Sciatic nerve (tissue), 2 donors: ENCODE results near the gene SLC4A9. TPM values are rescaled to one million over a fixed set of nuclear protein-coding genes. Genes with fewer than 3 reads are reported as not detected.
A peak's percentile ranks its signal among the peaks of the same experiment; 100 is the strongest.
"Not testable (repeated sequence)": the region's sequence is repeated elsewhere in the genome, so short reads cannot be mapped to it uniquely, and the experiment has no call there.

Source experiments
- ATAC-seq: fragments of 200-7000 bp; cut with Tn5 transposase; one replicate; pipeline ENCODE4 v1.9.1; 2020; ENCODE audit warnings: mild to moderate bottlenecking, moderate library complexity
- DNase-seq: peaks from one replicate; pipeline ENCODE4 v3.0.0-alpha.2; 2020; ENCODE audit warnings: low spot score
- intact Hi-C: fragments of 100-400 bp; cut with DNase I; formaldehyde crosslinking; loops from one replicate; pipeline ENCODE4 v1.14.2; 2022
- total RNA-seq: library from RNA; stranded (reverse); fragmentation: NEBNext Ultra II Directional; extraction: Animal tissue kit (Norgen Biotek cat#: 25700); gene quantifications from one replicate; pipeline ENCODE4 v1.2.1, GENCODE V29; 2021
- donor health status: DM: no; HTN: no; CAD: no.
- donor health status: DM: no; HTN: no; CAD: no.

Gene SLC4A9
- total RNA-seq, 1 donor from 2014 or later = 0.18 TPM

- intact Hi-C loops = no loop called here
- ATAC-seq (no peak), DNase-seq (no peak)
These were observed 22.1 kb upstream of the SLC4A9 start for GRCh38 chr5:140337880-140338279.

- intact Hi-C loops = no loop called here
- ATAC-seq = no peak
- no peak for DNase-seq
These were observed 21.7 kb upstream of the SLC4A9 start for GRCh38 chr5:140338336-140338735.

GRCh38 chr5:140338908-140339307 lies 21.1 kb upstream of the SLC4A9 start:
- intact Hi-C loops = no loop called here
- DNase-seq (no peak), ATAC-seq (no peak)

GRCh38 chr5:140339636-140340035 lies 20.4 kb upstream of the SLC4A9 start:
- no peak for ATAC-seq
- intact Hi-C loops = no loop called here
- DNase-seq = no peak

- ATAC-seq = no peak
- no peak for DNase-seq
- intact Hi-C loops = no loop called here
These were observed 19.3 kb upstream of the SLC4A9 start for GRCh38 chr5:140340605-140341121.

GRCh38 chr5:140341591-140341990 lies 18.4 kb upstream of the SLC4A9 start:
- ATAC-seq = peak; percentile 55
- peak; percentile 74 for DNase-seq
- intact Hi-C loops = no loop called here

GRCh38 chr5:140342287-140342686 lies 17.7 kb upstream of the SLC4A9 start:
- ATAC-seq (peak; percentile 28), DNase-seq (no peak)
- intact Hi-C loops = no loop called here

GRCh38 chr5:140342896-140343295 lies 17.1 kb upstream of the SLC4A9 start:
- no peak for ATAC-seq
- DNase-seq = no peak

GRCh38 chr5:140343849-140344248 lies 16.1 kb upstream of the SLC4A9 start:
- DNase-seq, ATAC-seq, intact Hi-C loops: not testable (repeated sequence)

More at GRCh38 chr5:140342896-140343295, 17.1 kb upstream of the SLC4A9 start:
- intact Hi-C loops = no loop called here

GRCh38 chr5:140344683-140345423 lies 15.1 kb upstream of the SLC4A9 start:
- no peak for ATAC-seq
- intact Hi-C loops = loop anchor here (5.0 kb wide), 1 partner anchor 103 kb away; no protein-coding TSS in a partner anchor

GRCh38 chr5:140345919-140346347 lies 14.1 kb upstream of the SLC4A9 start:
- ATAC-seq = peak; percentile 57
- intact Hi-C loops = loop anchor here (5.0 kb wide), 1 partner anchor 104 kb away; no protein-coding TSS in a partner anchor

More at GRCh38 chr5:140344683-140345423, 15.1 kb upstream of the SLC4A9 start:
- no peak for DNase-seq

GRCh38 chr5:140346348-140347221 lies 13.4 kb upstream of the SLC4A9 start, which contains the start of gene HBEGF:
HBEGF (minus strand) TSS chr5:140346603; CDS start chr5:140346328, 275 bp downstream.
- intact Hi-C loops = loop anchor here (5.0 kb wide), 1 partner anchor 104 kb away; no protein-coding TSS in a partner anchor
- ATAC-seq (peak; percentile 79), DNase-seq (peak; percentile 90)

More at GRCh38 chr5:140345919-140346347, 14.1 kb upstream of the SLC4A9 start:
- peak; percentile 76 for DNase-seq

GRCh38 chr5:140347360-140347759 lies 12.6 kb upstream of the SLC4A9 start:
- ATAC-seq (no peak), DNase-seq (no peak)
- intact Hi-C loops = loop anchor here (5.0 kb wide), 1 partner anchor 105 kb away; no protein-coding TSS in a partner anchor

- DNase-seq = no peak
- intact Hi-C loops = loop anchor here (5.0 kb wide), 1 partner anchor 106 kb away; no protein-coding TSS in a partner anchor
- no peak for ATAC-seq
These were observed 11.9 kb upstream of the SLC4A9 start for GRCh38 chr5:140348104-140348503.

- no peak for DNase-seq
- ATAC-seq = no peak
- intact Hi-C loops = loop anchor here (5.0 kb wide), 1 partner anchor 107 kb away; no protein-coding TSS in a partner anchor
These were observed 10.8 kb upstream of the SLC4A9 start for GRCh38 chr5:140349244-140349643.

- ATAC-seq (peak; percentile 78), DNase-seq (no peak)
- intact Hi-C loops = no loop called here
These were observed 8.2 kb upstream of the SLC4A9 start for GRCh38 chr5:140351609-140352334.

- no peak for ATAC-seq
- no peak for DNase-seq
- intact Hi-C loops = no loop called here
These were observed 4.4 kb upstream of the SLC4A9 start for GRCh38 chr5:140355546-140355945.
